H1 (cell line): ENCODE measurements around the gene SNX32. TPM values are rescaled to one million over a fixed set of nuclear protein-coding genes. Genes with fewer than 3 reads are reported as not detected.

ENCODE experiments used
- CTCF ChIA-PET: fragments of 300-600 bp; sonication (Branson Sonifier 250); formaldehyde crosslinking; loops from one replicate; lab custom pipeline; 2021; ENCODE audit not compliant: partially characterized antibody; lab: Charles Lee
- POLR2A ChIA-PET: fragments of 300-600 bp; sonication (Branson Sonifier 250); formaldehyde crosslinking; loops from one replicate; lab custom pipeline; 2021; ENCODE audit warnings: inconsistent platforms; ENCODE audit not compliant: partially characterized antibody; lab: Charles Lee
- DNase-seq, 2 experiments: peaks; one replicate each; pipeline versions ENCODE4 v3.0.0 to v3.0.0-alpha.2; 2010 to 2022; ENCODE audit warnings: low spot score in 2 of 2, low read depth in 1 of 2, mixed read lengths in 1 of 2
- FAIRE-seq: peaks from 2 replicates; lab custom pipeline; 2011; peaks lifted over from hg19 to GRCh38; lab: Jason Lieb, UNC
- H2AFZ ChIP-seq: 2 replicates; pipeline ENCODE4 v1.8.1; 2012; ENCODE audit warnings: low read length, inconsistent platforms
- H2AK5ac ChIP-seq: 2 replicates; pipeline ENCODE4 v1.6.1; 2013; ENCODE audit warnings: low read depth, low read length
- H2BK120ac ChIP-seq: replicated peaks from 2 replicates; pipeline ENCODE3; 2013; ENCODE audit warnings: low read depth, low read length, inconsistent platforms
- H2BK12ac ChIP-seq: 2 replicates; pipeline ENCODE4 v1.6.1; 2013; ENCODE audit warnings: low read depth, low read length
- H2BK15ac ChIP-seq: 2 replicates; pipeline ENCODE4 v1.6.1; 2013; ENCODE audit warnings: low read length
- H2BK20ac ChIP-seq: 2 replicates; pipeline ENCODE4 v1.6.1; 2013; ENCODE audit warnings: low read length
- H2BK5ac ChIP-seq: 2 replicates; pipeline ENCODE4 v1.6.1; 2013; ENCODE audit warnings: low read depth, low read length
- H3K14ac ChIP-seq: 2 replicates; pipeline ENCODE4 v1.6.1; 2013; ENCODE audit warnings: inconsistent platforms; ENCODE audit not compliant: insufficient read length
- H3K18ac ChIP-seq: 2 replicates; pipeline ENCODE4 v1.6.1; 2013; ENCODE audit warnings: low read length; ENCODE audit errors: extremely low read depth
- H3K23ac ChIP-seq: 2 replicates; pipeline ENCODE4 v1.6.1; 2013; ENCODE audit warnings: inconsistent platforms; ENCODE audit not compliant: insufficient read length
- H3K23me2 ChIP-seq: 2 replicates; pipeline ENCODE4 v1.6.1; 2013; ENCODE audit warnings: low read depth, low read length
- H3K27ac ChIP-seq: 2 replicates; pipeline ENCODE4 v1.6.1; 2011; ENCODE audit warnings: low read depth, low read length, inconsistent platforms
- H3K27me3 ChIP-seq, 4 experiments: replicated peaks in 1 of 4; 1 replicate in 1 of 4; 2 replicates in 3 of 4; pipeline versions ENCODE4 v1.6.1 to v1.8.1; 2011 to 2013; ENCODE audit warnings: low read length in 3 of 4, mild to moderate bottlenecking in 3 of 4, inconsistent platforms in 2 of 4, mixed read lengths in 2 of 4, moderate library complexity in 1 of 4; ENCODE audit not compliant: control insufficient read depth in 3 of 4, insufficient read depth in 3 of 4; ENCODE audit errors: extremely low read depth in 1 of 4
- H3K36me3 ChIP-seq, 4 experiments: 2 replicates each; pipeline versions ENCODE4 v1.6.1 to v1.8.1; 2011 to 2013; ENCODE audit warnings: mild to moderate bottlenecking in 4 of 4, low read length in 3 of 4, moderate library complexity in 2 of 4, control low read depth in 1 of 4, inconsistent platforms in 1 of 4; ENCODE audit not compliant: insufficient read depth in 4 of 4, control insufficient read depth in 2 of 4
- H3K4ac ChIP-seq: replicated peaks from 2 replicates; pipeline ENCODE3; 2013; ENCODE audit warnings: low read length, low read depth, mixed read lengths, inconsistent platforms; ENCODE audit not compliant: insufficient read length
- H3K4me1 ChIP-seq, 4 experiments: replicated peaks in 1 of 4; 1 replicate in 1 of 4; 2 replicates in 3 of 4; pipeline versions ENCODE4 v1.6.1 to v1.8.1; 2011 to 2013; ENCODE audit warnings: low read length in 3 of 4, inconsistent platforms in 2 of 4, mixed read lengths in 1 of 4; ENCODE audit not compliant: insufficient read depth in 4 of 4, control insufficient read depth in 3 of 4
- H3K4me2 ChIP-seq, 2 experiments: 2 replicates each; pipeline versions ENCODE4 v1.6.1 to v1.8.1; 2011 to 2013; ENCODE audit warnings: low read depth in 2 of 2, low read length in 2 of 2, control low read depth in 1 of 2, inconsistent platforms in 1 of 2, mild to moderate bottlenecking in 1 of 2; ENCODE audit not compliant: insufficient read depth in 1 of 2
- H3K4me3 ChIP-seq, 4 experiments: fragments of 200-600, 300-600 bp in 1 of 4; sonication (generic), shearing (Covaris generic), sonication (Bioruptor Twin) in 1 of 4; 2 replicates each; pipeline versions ENCODE4 v1.5.1 to v1.8.1; 2011 to 2016; ENCODE audit warnings: low read length in 4 of 4, low read depth in 3 of 4, control low read depth in 2 of 4, inconsistent platforms in 2 of 4, mild to moderate bottlenecking in 2 of 4, mixed read lengths in 1 of 4, moderate library complexity in 1 of 4; ENCODE audit not compliant: insufficient read depth in 2 of 4; ENCODE audit errors: extremely low read depth in 1 of 4
- H3K56ac ChIP-seq: replicated peaks from 2 replicates; pipeline ENCODE3; 2013; ENCODE audit warnings: low read depth, mild to moderate bottlenecking, mixed read lengths, low read length, inconsistent platforms; ENCODE audit not compliant: insufficient read length
- H3K79me1 ChIP-seq: 2 replicates; pipeline ENCODE4 v1.6.1; 2013; ENCODE audit warnings: low read depth, low read length, control low read depth
- H3K79me2 ChIP-seq, 2 experiments: 2 replicates each; pipeline versions ENCODE4 v1.6.1 to v1.8.1; 2012 to 2013; ENCODE audit warnings: low read length in 2 of 2, mild to moderate bottlenecking in 2 of 2, inconsistent platforms in 1 of 2; ENCODE audit not compliant: insufficient read depth in 2 of 2, control insufficient read depth in 1 of 2
- H3K9ac ChIP-seq, 4 experiments: replicated peaks in 1 of 4; 1 replicate in 1 of 4; 2 replicates in 3 of 4; pipeline versions ENCODE4 v1.6.1 to v1.8.1; 2011 to 2013; ENCODE audit warnings: low read depth in 3 of 4, low read length in 3 of 4, control low read depth in 2 of 4, mild to moderate bottlenecking in 2 of 4, moderate library complexity in 2 of 4, inconsistent platforms in 1 of 4; ENCODE audit errors: extremely low read depth in 1 of 4
- H3K9me3 ChIP-seq, 2 experiments: 2 replicates each; pipeline versions ENCODE4 v1.6.1 to v1.8.1; 2012 to 2013; ENCODE audit warnings: mild to moderate bottlenecking in 2 of 2, moderate library complexity in 2 of 2, control low read depth in 1 of 2, inconsistent platforms in 1 of 2, low read depth in 1 of 2, low read length in 1 of 2, mixed read lengths in 1 of 2; ENCODE audit not compliant: insufficient read depth in 2 of 2
- H4K20me1 ChIP-seq, 2 experiments: replicated peaks in 1 of 2; 2 replicates each; pipeline versions ENCODE3 to v1.8.1; 2011 to 2013; ENCODE audit warnings: inconsistent platforms in 2 of 2, low read length in 2 of 2, mild to moderate bottlenecking in 1 of 2; ENCODE audit not compliant: insufficient read depth in 2 of 2, control insufficient read depth in 1 of 2
- H4K5ac ChIP-seq: 2 replicates; pipeline ENCODE4 v1.6.1; 2013; ENCODE audit warnings: low read length, low read depth, mixed read lengths, inconsistent platforms; ENCODE audit not compliant: insufficient read length
- H4K8ac ChIP-seq: 2 replicates; pipeline ENCODE4 v1.8.0; 2013; ENCODE audit warnings: mild to moderate bottlenecking, moderate library complexity, low read length, inconsistent platforms; ENCODE audit not compliant: insufficient read depth; ENCODE audit errors: extremely low read depth
- H4K91ac ChIP-seq: replicated peaks from 2 replicates; pipeline ENCODE3; 2013; ENCODE audit warnings: low read length, mixed read lengths, inconsistent platforms; ENCODE audit not compliant: insufficient read length
- BCL11A ChIP-seq, 2 experiments: IDR thresholded peaks; one replicate each; pipeline ENCODE4 v1.6.1; 2011; ENCODE audit warnings: low read depth in 2 of 2, low read length in 2 of 2, mild to moderate bottlenecking in 2 of 2
- CBX5 ChIP-seq: fragments of 300-800, 300-1000 bp; sonication (generic); IDR thresholded peaks from 2 replicates; pipeline ENCODE4 v1.7.1; 2016; ENCODE audit warnings: antibody characterized with exemption, low read length, low read depth
- CHD1 ChIP-seq: IDR thresholded peaks from 2 replicates; pipeline ENCODE4 v1.6.1; 2012; ENCODE audit warnings: low read depth, low read length, improper control_type of control experiment
- EP300 ChIP-seq, 2 experiments: IDR thresholded peaks; 1 replicate in 1 of 2; 2 replicates in 1 of 2; pipeline ENCODE4 v1.6.1; 2011 to 2012; ENCODE audit warnings: low read depth in 2 of 2, low read length in 2 of 2, mild to moderate bottlenecking in 2 of 2, borderline replicate concordance in 1 of 2, inconsistent platforms in 1 of 2, moderate library complexity in 1 of 2
- HDAC2 ChIP-seq, 2 experiments: fragments of 300-600 bp in 1 of 2; sonication (generic) in 1 of 2; IDR thresholded peaks; 2 replicates each; pipeline ENCODE4 v1.6.1; 2011 to 2012; ENCODE audit warnings: low read depth in 2 of 2, low read length in 2 of 2, mild to moderate bottlenecking in 2 of 2, moderate library complexity in 2 of 2, borderline replicate concordance in 1 of 2, inconsistent platforms in 1 of 2
- JUND ChIP-seq: IDR thresholded peaks from 2 replicates; pipeline ENCODE4 v1.6.1; 2011; ENCODE audit warnings: mild to moderate bottlenecking, improper control_type of control experiment, low read length
- NRF1 ChIP-seq: IDR thresholded peaks from 2 replicates; pipeline ENCODE4 v1.6.1; 2011; ENCODE audit warnings: mild to moderate bottlenecking, low read depth, low read length, improper control_type of control experiment
- SP4 ChIP-seq: IDR thresholded peaks from 2 replicates; pipeline ENCODE4 v1.6.1; 2012; ENCODE audit warnings: low read length, inconsistent platforms
- TAF7 ChIP-seq: optimal IDR thresholded peaks from 2 replicates; pipeline ENCODE3; 2011; ENCODE audit warnings: low read depth, mild to moderate bottlenecking, inconsistent platforms, low read length, moderate library complexity, borderline replicate concordance
- TCF12 ChIP-seq: IDR thresholded peaks from 2 replicates; pipeline ENCODE4 v1.6.1; 2011; ENCODE audit warnings: low read depth, mild to moderate bottlenecking, low read length
- YY1 ChIP-seq: IDR thresholded peaks from 2 replicates; pipeline ENCODE4 v1.6.1; 2011; ENCODE audit warnings: low read depth, mild to moderate bottlenecking, low read length
- WGBS, 2 experiments: shearing (Covaris generic) in 1 of 2; methylation state at CpG; one replicate each; pipeline versions ENCODE4 v1.1.6 to v1.1.7; 2013 to 2015; ENCODE audit warnings: low lambda C conversion rate in 2 of 2, mixed read lengths in 2 of 2, inconsistent platforms in 1 of 2, low coverage in 1 of 2, missing lambda C conversion rate in 1 of 2; ENCODE audit not compliant: insufficient replicate concordance in 2 of 2, insufficient coverage in 1 of 2, insufficient read length in 1 of 2; ENCODE audit errors: extremely low coverage in 1 of 2, missing lambda C conversion rate in 1 of 2; 5-methylcytosine and 5-hydroxymethylcytosine counted together
- polyA plus RNA-seq, 7 experiments: library from polyadenylated mRNA; depleted of rRNA in 3 of 7; stranded (reverse) in 5 of 7; unstranded in 2 of 7; fragments of >200 nt in 5 of 7; fragments of 200-250 nt in 2 of 7; gene quantifications; 1 replicate in 5 of 7; 2 replicates in 1 of 7; 4 replicates in 1 of 7; pipeline versions ENCODE4 v1.2.1 to v1.2.3, GENCODE V29; 2011 to 2013; ENCODE audit warnings: missing spikeins in 2 of 7, mixed read lengths in 2 of 7
- total RNA-seq: library from RNA; stranded (reverse); fragmentation: NEBNext Ultra II Directional; extraction: Animal tissue kit (Norgen Biotek cat#: 25700); gene quantifications from 2 replicates; pipeline ENCODE4 v1.2.1, GENCODE V29; 2021
- TF ChIP-seq, protein P1 (sequence below): IDR thresholded peaks from 2 replicates; pipeline ENCODE4 v1.6.1; 2011; ENCODE audit warnings: low read depth, mild to moderate bottlenecking, low read length; ENCODE audit not compliant: insufficient read depth

The SNX32 gene
- total and polyA plus RNA-seq, 2 of the 8 experiments (the other 6 are each of a cell fraction or from before 2014, with no cell fraction given): 0.76 to 2.2 TPM

DNA sequence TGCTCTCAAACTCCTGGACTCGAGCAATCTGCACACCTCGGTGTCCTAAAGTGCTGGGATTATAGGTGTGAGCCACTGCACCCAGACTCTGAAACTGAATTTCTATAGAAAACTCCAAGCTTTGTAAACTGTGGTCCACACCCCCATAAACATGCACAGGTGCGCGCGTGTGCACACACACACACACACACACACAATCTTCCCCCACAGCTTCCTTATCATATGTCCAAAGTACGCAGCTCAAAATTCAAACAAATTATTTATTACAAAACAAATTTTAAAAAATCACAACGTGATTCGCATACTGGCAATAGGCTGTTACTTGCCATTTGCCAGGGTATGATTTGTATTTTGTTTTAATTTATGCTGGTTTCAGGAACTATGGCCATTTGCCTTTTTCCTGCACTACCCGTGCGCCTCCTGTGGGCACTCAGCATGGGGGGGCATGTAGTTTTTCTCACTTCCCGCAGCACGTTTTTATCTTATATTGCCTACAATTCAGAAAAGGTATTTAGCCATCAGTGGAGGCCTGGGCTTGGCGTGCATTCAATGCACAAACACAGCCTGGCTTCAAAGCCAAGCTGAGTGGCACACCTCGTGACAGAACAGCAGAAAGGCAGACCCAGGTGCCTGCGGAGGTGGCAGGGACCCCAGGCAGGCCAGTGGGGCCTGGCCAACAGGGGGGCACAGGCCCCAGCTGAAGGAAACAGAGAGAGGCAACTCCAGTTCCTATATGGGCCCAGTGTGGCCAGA, 10.8 kb upstream of the SNX32 start:
- no peak overlapping the region for H3K4me2 ChIP-seq
- H3K27me3 ChIP-seq: no peaks in the 10 kb centered on the region; a peak in 1 of 7 replicates
- H3K9ac ChIP-seq: no peak overlapping the region
- no peaks in the 10 kb centered on the region for H4K20me1 ChIP-seq
- no peak overlapping the region for H2BK15ac ChIP-seq
- no peak overlapping the region for H3K27ac ChIP-seq
- no peaks in the 10 kb centered on the region for H3K79me2 ChIP-seq
- no peak overlapping the region for H3K14ac ChIP-seq
- no peak overlapping the region for H2AK5ac ChIP-seq
- H3K23ac ChIP-seq: no peak overlapping the region
- H3K36me3 ChIP-seq: no peaks in the 10 kb centered on the region
- H3K56ac ChIP-seq: no peak overlapping the region
- no peaks in the 10 kb centered on the region for H3K79me1 ChIP-seq
- H2BK5ac ChIP-seq: no peak overlapping the region
- H3K4ac ChIP-seq: no peak overlapping the region
- no peak overlapping the region for H2AFZ ChIP-seq
- CTCF ChIA-PET: interaction anchor here (0.6 to 19.6 kb wide), 11 partner anchors 10 to 131 kb away, joined by 3 to 347 read pairs (median 4); partner anchors contain the start of genes AP5B1, KAT5 and OVOL1
- WGBS, 2 experiments: 90 to 100% methylated on average over 2 to 15 of the region's 15 CpGs
- H2BK120ac ChIP-seq: no peak overlapping the region
- H4K8ac ChIP-seq: no peak overlapping the region
- DNase-seq (no peak), FAIRE-seq (no peak)
- no peaks in the 10 kb centered on the region for H3K9me3 ChIP-seq
- POLR2A ChIA-PET: interaction anchor here (0.8 to 2.0 kb wide), 6 partner anchors 10 to 103 kb away, joined by 3 to 9 read pairs (median 4); partner anchors contain the start of genes RNASEH2C and SNX32
- H4K5ac ChIP-seq: no peak overlapping the region
- H3K4me3 ChIP-seq: no peak overlapping the region
- H3K18ac ChIP-seq: no peak overlapping the region
- no peak overlapping the region for H2BK20ac ChIP-seq
- no peak overlapping the region for H4K91ac ChIP-seq
- H3K23me2 ChIP-seq: 0 out of 2 replicates have a peak, but pooled peaks cover under 1% of the 10 kb centered on the region
- H3K4me1 ChIP-seq: no peaks in the 10 kb centered on the region
- H2BK12ac ChIP-seq: no peak overlapping the region
- TF ChIP-seq TAF7: no peak
- TF ChIP-seq JUND: no peak
- no peak for TF ChIP-seq SP4
- TF ChIP-seq EP300 (IDR thresholded peaks at IDR 0.05; ENCODE audit: borderline replicate concordance in 1 of 2, low read depth in 2 of 2, low read length in 2 of 2): no peak
- TF ChIP-seq NRF1: no peak
- no peak for TF ChIP-seq HDAC2 (IDR thresholded peaks at IDR 0.05; ENCODE audit: borderline replicate concordance in 1 of 2, low read depth in 2 of 2, low read length in 2 of 2)
- no peak for TF ChIP-seq BCL11A (IDR thresholded peaks at IDR 0.05; ENCODE audit: low read depth in 2 of 2, low read length in 2 of 2)
- no peak for TF ChIP-seq YY1
- no peak for TF ChIP-seq CBX5
- no peak for TF ChIP-seq TCF12
- TF ChIP-seq, protein P1, sequence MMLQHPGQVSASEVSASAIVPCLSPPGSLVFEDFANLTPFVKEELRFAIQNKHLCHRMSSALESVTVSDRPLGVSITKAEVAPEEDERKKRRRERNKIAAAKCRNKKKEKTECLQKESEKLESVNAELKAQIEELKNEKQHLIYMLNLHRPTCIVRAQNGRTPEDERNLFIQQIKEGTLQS: no peak
- TF ChIP-seq CHD1: no peak
